NCI-H510A treated with DMSO at 0.1 percent for 48 hours (cell line): ENCODE data around the gene DYNLL1.
"Not testable (repeated sequence)": the region's sequence is repeated elsewhere in the genome, so short reads cannot be mapped to it uniquely, and the experiment has no call there.

Source experiments
- DNase-seq: peaks from one replicate; lab custom pipeline; 2025; lab: John Stamatoyannopoulos, UW

Gene DYNLL1

DNA sequence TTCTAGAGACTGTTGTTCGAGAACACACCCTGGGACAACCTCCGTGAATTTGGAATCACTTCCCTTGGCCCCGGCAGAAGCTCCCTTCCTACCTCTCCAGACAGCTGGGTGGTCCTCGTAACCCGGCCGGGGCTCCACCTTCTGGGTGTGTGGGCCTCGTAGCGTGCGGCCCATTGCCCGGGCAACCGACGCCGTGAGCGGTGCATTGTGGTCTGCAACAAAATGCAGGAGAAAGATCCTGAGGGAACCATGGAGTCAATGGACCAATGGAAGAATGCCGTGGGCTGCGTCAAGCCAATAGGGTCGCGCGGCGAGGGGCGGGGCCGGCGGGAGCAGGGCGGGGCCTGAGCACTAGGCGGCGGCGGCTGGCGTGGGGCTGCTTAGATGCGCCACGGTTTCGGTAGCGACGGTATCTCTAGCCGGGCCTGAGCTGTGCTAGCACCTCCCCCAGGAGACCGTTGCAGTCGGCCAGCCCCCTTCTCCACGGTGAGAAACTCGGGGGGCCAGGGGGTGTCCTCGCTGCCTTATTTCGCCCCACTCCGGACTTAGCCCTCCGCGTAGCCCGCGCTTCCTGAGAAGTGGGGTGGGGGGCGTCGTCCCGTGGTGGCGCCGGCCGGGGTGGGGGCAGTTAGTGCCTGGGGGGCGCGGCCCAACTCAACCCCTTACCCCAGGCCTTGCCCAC lies at the start of gene DYNLL1:
Gene DYNLL1, plus strand, starts transcription at position 383 of the 682 bp plus-strand sequence. CDS start 309 bp downstream, outside the sequence.
- peak; percentile 98 for DNase-seq

DNA sequence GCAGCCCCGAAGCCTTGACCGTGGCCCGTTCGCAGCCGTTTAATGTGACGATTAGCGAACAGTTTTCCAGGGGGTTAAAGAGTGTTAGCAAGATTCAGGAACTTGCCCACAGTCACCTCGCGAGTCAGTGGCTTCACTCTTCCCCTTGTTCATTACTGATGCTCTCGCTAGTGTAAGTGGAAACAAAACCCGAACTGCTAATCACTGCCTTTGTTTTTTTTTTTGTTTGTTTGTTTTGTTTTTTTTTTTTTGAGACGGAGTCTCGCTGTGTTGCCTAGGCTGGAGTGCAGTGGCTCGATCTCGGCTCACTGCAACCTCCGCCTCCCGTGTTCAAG lies 49.1 kb upstream of the DYNLL1 start:
- DNase-seq, result not testable (repeated sequence)

DNA sequence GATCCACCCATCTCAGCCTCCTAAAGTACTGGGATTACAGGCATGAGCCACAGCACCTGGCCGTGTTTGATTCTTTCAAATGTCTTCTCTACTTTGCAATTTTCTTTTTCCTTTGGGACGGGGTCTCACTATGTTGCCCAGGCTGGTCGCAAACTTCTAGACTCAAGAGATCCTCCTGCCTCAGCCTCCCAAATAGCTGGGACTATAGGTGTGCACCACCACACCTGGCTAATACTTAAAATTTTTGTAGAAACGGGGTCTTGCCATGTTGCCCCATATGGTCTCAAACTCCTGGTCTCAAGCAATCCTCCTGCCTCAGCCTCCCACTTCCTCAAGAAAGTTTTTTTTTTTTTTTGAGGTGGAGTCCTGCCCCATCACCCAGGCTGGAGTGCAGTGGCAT lies 47.9 kb upstream of the DYNLL1 start:
- DNase-seq, result no peak

DNA sequence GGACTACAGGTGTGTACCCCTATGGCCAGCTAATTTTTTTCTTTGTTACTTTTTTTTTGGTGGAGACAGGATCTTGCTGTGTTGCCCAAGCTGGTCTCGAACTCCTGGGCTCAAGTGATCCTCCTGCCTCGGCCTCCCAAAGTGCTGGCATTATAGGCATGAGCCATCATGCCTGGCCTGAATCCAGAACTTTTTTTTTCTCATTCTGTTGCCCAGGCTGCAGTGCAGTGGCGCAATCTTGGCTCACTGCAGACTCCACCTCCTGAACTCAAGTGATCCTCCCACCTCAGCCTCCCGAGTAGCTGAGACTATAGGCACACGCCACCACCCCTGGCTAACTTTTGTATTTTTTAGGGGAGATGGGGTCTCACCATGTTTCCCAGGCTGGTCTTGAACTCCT lies 43.4 kb upstream of the DYNLL1 start:
- not testable (repeated sequence) for DNase-seq

DNA sequence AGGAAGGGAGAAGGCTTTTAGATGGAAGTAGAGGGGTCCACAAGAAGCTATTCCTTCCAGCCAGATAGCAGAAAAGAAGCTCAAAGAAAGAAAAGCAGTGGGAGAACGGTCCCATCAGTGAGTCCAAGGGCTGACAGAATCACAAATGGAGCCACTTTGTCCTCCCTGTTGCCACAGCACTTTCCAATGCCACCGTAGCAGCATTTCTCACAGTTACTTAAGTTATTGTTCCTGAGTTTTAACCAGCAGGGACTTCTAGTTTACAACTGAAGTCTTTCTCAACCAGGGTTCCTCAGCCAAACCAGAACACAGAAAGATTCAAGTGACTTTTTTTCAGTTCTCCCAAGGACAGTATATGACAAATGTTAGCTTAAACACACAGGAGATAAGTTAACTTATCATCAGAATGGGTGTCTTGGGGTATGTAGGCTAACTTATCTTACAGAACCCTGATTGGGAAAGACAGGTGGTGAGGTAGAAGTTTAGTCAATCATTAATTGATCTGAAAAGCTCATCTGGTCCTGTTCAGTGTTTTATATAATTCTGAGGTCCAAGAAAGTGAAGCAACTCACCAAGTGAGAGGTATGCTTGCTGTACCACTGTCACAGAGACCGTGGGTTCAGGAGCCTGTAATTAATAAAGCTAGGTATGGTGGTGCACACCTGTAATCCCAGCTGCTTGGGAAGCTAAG lies 42.7 kb upstream of the DYNLL1 start:
- no peak for DNase-seq

DNA sequence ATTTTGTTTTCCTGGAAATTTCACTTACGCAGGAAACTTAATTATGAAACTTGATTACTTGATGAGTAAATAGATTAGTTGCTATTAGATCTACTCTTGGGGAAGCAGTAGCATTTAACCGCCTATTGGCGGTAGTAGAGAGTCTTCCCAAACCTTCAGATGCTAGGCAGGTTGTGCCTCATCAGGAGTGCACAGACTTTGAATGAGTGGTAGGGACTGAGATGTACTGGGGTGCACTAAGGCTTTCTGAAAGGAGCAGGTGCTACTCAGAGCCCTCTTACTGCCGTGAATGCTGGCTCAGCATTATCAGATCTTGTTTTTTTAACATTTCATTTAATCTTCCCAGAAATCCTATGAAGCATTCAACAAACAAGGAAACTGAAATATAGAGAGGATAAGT lies 41.9 kb upstream of the DYNLL1 start:
- DNase-seq, result peak; percentile 45

DNA sequence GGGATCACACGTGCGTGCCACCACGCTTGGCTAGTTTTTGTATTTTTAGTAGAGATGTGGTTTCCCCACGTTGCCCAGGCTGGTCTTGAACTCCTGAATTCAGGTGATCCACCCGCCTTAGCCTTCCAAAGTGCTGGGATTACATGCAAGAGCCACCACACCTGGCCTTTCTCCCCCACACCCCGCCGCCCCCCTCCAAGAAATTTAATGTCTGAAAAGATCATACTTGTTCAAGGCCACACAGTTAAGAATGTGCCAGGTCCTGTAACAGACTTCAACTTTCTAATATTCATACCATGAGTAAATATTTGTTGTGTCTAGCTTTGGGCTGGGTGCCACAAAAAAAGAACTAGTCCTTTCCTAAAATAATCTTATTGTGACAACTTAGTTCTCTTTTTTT lies 40.6 kb upstream of the DYNLL1 start:
- no peak for DNase-seq

DNA sequence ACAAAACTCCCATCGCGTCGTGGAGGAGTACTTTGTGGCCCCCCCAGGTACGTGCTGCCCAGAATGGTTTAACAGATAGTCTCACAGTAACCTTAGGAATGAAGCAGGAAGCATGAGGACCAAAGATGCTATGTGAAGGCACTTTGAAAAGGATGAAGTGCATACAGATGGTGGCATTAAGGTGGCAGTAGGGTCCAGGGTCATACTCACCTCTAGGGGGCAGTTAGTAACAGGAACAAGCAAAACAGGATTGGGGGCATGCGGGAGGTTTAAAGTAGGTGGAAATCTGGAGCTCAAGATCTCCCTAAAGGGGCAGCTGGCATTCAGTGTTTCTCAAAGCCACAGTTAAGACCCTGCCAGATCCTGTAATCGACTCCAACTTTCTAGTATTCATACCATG lies 38.8 kb upstream of the DYNLL1 start:
- no peak for DNase-seq

DNA sequence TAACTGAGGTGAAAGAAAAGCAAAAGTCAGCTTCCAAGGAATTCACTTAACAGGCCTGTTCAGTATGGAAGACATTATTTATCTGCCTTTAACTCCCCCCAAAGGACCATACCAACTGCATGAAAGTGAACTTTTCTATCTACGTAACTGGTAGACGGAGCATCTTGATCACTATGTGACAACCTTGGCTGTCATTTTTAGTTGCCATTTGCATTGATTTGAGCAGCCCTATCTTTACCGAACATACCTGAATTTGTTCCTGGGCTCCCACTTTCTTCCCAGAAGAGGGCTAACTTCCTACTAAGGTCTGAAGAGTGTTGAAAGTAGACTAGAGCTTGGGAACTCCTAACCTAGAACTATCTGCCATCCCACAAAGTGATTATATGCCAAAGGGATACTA lies 35.8 kb upstream of the DYNLL1 start:
- no peak for DNase-seq

DNA sequence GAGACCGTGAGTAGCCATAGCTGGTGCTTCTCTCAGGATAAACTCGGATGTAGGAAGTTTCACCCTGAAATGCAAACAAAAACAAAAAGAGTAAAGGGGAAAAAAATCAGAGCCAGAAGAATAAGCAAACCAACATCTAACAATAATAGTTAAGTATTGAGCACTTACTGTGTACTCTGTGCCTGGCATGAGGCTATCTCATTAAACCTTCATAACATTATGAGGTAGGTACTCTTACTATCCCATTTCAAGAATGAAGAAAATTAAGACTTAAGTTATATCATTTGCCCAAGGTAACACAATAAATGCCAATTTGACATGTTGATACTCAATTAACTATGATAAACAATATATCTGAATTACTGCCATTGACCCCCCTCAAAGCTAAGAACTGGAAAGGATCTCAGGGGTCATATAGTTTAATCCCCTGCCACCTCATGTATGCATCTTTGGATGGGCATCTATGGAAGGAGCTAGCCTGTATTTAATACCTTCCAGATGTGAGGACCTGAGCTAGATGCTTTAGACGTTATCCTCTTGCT lies 33.7 kb upstream of the DYNLL1 start:
- DNase-seq, result no peak

DNA sequence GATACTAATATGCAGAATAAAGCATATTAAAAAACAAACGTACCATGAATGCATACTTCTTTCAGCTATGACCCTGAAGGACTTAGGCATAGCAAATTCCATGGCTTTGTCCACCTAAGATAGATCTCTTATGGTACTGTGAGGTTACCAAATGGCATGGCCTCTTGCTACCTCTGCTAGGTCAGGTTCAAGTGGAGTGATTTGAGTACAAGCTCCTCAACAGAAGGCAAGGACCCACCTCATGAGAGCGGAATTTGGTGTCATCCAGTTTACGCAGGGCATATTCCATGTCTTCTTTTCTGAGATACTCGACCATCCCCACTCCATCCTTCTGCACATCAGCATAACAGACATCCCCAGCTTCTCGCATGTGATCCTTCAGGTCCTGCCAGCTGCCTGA lies 32.2 kb upstream of the DYNLL1 start:
- DNase-seq, result no peak

DNA sequence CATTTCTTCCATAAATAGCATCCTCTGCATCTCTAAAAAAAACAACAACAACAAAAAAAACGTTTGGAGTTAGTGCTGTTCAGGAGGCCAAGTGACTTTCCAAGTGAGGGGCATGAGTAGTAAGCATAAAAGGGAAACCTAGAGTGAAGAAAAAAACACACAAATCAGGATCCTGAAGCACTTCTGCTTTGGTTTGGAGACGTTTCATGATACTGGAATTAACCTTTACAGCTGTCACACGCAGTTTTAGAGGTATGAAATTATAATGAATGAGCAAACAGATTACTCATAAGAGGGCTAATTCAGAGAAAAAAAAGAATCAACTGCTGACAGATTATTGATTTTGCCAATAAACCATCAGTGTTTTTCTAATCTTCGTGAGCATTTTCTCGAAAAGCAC lies 30.2 kb upstream of the DYNLL1 start:
- DNase-seq, result no peak

DNA sequence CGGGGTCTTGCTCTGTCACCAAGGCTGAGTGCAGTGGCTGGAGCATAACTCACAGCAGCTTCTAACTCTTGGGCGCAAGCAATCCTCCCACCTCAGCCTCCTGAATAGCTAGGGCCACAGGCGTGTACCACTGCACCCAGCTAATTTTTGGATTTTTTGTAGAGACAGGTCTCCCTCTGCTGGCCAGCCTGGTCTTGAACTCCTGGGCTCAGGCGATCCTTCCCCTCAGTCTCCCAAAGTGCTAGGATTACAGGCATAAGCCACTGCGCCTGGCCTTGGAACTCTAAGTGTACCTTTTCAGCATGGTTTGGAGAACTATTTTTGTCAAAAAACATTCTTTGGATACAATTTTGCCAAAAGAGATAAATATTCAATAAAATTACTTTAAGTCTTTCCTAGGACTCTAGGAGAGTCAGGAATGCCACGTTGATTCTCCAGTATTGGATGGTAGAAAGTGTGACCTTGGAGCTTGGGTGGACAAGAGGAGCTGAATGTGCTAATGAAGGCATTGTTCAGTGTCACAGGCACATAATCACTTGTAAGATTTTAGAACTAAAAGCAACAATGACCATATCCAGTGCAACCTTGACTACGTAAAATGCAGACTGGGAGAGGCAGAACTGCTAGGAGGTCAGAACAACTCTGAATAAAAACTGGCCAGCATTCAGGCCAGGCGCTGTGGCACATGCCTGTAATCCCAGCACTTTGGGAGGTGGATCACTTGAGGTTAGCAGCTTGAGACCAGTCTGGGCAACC lies 29.2 kb upstream of the DYNLL1 start:
- DNase-seq, result no peak

DNA sequence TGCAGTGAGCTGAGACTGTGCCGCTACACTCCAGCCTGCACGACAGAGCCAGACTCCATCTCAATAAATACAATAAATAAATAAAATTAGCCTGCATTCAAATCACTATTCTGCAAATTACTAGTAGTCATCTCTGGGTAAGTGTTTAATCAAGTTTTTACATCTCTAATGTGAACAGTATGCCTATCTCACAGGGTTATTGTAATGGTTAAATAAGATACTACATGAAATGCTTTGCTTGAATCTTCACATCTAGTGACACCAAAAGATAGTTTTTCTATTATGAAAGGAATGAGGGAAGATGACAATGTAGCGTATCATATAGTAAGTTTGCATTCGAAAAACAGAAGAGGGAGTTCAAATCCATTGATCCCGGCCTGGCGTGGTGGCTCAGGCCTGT lies 28.5 kb upstream of the DYNLL1 start:
- no peak for DNase-seq

DNA sequence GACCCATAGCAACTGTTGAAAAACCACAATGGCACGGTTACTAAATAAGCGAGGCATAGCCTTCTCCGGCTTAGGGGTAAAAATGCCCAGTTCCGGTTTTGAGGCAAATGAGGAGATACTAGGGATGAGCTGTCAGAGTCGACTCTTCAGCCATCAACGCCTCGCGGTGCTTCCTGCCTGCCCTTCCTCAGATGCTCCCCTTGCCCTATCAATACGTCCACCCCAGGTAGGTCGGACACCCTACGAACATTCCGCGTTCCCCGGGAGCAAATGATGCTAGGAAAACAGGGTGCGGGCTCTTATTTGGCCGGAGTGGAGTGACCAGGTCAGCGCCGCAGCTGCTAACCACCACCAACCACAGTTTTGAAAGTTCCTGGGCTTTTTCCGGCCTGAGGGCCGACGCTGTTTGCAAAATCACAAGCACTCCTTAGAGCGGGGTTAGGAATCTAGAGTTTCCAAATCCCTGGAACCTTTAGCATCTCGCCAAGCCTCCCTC lies 27.5 kb upstream of the DYNLL1 start:
- DNase-seq, result peak; percentile 17

DNA sequence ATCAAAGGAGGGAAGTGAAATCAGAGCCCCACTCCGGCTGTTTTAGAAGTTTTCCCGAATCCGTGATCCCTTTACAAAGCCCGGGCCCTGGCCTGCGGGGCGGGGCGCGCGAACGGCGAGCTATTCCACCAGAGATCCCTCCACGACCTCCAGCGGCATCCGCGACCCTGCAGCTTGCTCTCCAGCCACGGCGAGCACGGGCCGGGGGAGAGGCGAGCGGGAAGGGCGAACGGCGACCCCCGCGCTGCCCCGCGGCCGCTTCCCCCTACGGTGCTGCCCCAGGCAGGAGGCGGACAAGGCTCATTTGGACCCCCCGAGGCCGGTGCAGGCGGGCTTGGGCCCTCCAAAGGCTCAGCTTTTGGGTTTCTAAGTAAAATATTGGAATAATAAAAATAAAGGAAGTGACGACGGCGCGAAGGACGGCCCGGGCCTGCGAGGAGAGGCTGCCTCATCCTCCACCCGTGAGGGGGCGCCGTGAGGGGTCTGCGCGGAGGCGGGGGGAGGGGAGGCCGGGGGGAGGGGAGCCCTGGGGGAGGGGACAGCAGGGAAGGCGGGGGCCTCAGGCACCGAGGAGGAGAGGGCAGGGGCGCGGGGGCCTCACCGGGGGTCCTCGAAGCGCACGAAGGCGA lies 27.0 kb upstream of the DYNLL1 start:
- DNase-seq, result no peak

DNA sequence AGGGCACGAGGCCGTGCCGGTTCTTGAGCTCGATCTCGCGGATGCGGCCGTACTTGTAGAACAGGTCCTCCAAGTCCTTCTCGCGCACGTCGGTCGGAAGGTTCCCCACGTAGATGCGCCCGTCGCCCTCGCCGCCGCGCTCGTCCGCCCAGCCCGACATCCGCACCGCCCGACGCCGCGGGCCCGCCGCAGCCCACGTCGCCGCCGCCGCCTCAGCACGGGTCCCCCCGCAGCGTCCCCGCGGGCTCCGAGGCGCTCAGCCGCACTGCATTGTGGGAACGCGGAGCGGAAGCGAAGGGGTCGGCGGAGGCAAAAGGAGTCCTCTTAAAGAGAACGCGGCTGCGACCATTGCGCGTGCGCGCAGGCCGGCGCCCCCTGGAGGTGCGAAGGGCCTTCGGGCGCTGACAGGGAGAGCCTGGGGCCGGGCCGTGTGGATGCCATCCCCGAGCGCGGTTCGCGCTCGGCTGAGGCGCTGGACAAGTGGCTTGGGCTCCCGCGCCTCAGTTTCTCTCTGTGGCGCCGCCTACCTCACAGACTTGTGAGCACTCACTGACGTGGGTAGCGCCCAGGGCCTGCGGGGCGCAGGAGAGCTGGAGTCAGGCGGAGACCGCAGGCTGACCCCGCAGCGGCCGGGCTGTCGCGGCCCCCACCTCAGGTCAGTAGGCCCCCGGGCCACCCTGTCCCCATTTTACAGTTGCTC lies 26.3 kb upstream of the DYNLL1 start, which contains the start of gene SRSF9:
Gene SRSF9, minus strand, starts transcription at position 299 of the 700 bp plus-strand sequence. Its CDS starts 139 bp downstream, at position 160.
- peak; percentile 97 for DNase-seq

DNA sequence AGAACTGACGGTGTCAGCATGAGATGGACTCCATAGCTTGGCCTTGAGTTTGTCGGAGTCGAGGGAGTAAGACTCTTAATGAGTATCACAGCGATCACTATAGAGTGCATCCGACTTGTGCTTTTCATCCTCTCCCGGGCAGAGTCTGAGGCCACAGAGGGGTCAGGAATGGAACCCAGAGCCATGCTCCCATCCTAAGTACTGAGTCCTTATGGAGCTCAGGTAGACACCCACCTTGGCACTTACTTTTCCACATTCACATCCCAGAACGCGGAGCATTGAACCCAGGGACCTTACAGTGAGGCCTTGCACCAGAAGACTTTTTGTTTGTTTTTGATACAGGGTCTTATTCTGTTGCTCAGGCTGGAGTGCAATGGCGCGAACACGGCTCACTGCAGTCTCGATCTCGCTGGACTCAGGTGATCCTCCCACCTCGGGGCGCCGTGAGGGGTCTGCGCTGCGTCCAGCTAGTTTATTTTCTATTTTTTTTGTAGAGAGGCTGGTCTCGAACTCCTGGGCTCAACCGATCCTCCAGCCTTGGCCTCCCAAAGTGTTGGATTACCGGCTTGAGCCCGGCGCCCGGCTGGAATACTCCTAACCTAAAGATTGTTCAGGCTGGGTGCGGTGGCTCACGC lies 25.6 kb upstream of the DYNLL1 start:
- DNase-seq, result peak; percentile 21

DNA sequence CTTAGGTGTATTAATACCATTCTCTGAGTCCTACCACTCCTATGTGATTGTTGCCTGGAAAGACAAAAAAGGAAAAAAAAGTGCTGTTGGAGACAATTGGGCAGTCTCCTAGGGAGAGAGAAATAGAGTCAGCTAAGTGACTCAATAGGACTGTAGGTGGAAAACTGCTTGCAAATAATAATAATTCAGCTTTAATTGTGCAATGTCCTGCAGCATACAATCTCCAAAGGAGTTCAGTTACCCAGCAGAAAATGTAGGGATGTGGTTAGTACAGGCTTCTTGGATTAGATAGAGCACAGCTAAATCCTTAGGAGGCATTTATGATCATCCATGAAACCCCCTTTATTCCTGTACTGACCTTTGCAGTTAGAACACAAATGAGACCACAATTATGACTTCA lies 23.4 kb upstream of the DYNLL1 start:
- DNase-seq, result no peak

DNA sequence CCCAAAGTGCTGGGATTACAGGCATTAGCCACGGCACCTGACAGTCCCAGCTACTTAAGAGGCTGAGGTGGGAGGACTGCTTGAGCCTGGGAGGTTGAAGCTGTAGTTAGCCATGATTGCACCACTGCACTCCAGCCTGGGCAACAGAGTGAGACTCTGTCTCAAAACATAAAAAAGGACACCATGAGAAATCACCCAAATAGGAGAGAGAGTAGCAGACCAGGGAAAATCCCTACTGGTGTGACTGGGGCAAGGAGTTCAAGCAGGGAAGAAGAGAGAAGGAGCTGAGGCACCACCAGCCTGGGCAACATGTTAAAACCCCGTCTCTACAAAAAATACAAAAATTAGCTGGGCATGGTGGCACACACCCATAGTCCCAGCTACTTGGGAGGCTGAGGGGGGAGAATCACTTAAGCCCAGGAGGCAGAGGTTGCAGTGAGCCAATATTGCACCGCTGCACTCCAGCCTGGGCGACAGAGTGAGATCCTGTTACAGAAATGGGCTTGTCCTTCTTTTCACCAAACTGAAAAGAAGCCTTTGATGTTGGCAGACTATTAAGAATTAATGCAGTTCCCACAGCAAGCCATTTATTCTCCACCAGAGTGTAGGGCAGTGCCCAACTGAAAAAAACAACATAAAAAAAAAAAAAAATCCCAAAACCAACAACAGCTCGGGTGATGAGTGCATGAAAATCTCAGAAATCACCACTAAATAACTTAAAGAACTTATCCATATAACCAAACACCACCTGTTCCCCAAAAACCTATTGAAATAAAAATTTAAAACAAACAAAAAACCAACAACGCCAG lies 21.9 kb upstream of the DYNLL1 start:
- DNase-seq, result no peak
